GM18861 (cell line): ENCODE measurements around the gene A2ML1.
"Not testable (repeated sequence)": the region's sequence is repeated elsewhere in the genome, so short reads cannot be mapped to it uniquely, and the experiment has no call there.

ENCODE experiments used
- ATAC-seq: cut with Tn5 transposase; IDR thresholded peaks from one replicate; pipeline ENCODE4 v1.9.1; 2021; ENCODE audit not compliant: unreplicated experiment

A2ML1 gene

GRCh38 chr12:8904665-8905064, 82.2 kb downstream of the A2ML1 start:
- ATAC-seq, result no peak

- ATAC-seq, result no peak
Observed at GRCh38 chr12:8905546-8905945, 83.1 kb downstream of the A2ML1 start.

DNA sequence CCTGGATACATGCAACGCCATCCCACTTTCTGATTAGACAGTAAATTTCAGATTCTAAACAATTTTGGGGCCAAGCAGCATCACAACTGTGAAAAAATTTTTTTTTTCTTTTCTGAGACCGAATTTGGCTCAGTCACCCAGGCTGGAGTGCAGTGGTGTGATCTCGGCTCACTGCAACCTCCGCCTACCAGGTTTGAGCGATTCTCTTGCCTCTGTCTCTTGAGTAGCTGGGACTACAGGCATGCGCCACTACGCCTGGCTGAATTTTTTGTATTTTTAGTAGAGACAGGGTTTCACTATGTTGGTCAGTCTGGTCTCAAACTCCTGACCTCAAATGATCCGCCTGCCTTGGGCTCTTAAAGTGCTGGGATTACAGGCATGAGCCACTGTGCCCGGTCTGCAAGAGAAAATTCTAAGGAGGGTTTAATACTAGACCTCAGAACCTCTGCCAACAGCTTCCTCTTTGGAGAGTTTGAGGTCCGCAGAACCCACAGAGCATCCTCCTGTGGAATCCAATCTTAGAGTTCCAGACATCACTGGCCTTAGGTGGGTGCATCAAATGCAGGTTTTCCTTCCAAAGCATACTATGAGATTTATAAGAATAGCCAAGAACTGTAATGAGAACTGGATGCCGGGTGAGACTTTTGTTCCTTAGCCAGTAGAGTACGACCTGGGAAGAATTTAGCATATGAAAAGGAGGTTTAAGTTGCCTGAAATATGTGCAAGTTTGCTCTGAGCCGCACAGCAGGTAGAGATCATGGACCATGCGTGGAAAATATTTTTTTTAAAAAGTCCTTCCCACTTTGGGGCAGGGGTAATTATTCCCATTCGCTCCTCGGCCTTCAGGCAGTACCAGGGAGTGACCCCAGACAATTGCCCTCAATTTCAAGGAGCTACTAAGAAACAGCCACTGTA, 84.1 kb downstream of the A2ML1 start:
- ATAC-seq, result no peak

- ATAC-seq, result no peak
Observed at GRCh38 chr12:8907513-8907912, 85.1 kb downstream of the A2ML1 start.

DNA sequence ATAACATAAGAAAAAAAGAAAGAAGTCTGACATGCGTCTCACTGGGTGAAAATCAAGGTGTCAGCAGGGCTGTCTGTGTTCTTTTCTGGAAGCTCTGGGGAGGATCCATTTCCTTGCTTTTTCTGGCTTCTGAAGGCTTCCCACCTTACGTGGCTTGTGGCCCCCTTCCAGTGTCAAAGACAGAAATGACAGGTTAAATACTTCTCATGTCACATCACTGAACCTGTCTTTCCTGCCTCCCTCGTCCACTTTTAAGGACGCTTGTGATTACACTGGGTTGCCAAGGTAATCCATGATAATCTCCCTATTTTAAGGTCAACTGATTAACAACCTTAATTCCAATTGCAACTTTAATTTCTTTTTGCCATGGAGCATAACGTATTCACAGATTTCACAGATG, 87.3 kb downstream of the A2ML1 start:
- ATAC-seq, result no peak

GRCh38 chr12:8911606-8912268, 89.3 kb downstream of the A2ML1 start:
- ATAC-seq, result no peak

- no peak for ATAC-seq
Observed at GRCh38 chr12:8912914-8913313, 90.5 kb downstream of the A2ML1 start.

GRCh38 chr12:8913702-8914032, 91.2 kb downstream of the A2ML1 start:
- no peak for ATAC-seq

GRCh38 chr12:8914033-8914715, 91.8 kb downstream of the A2ML1 start, which contains the start of gene PHC1:
TSS of gene PHC1 (plus strand) at chr12:8914509. CDS start at chr12:8917678, 3,169 bp downstream.
- ATAC-seq, result peak; percentile 45

DNA sequence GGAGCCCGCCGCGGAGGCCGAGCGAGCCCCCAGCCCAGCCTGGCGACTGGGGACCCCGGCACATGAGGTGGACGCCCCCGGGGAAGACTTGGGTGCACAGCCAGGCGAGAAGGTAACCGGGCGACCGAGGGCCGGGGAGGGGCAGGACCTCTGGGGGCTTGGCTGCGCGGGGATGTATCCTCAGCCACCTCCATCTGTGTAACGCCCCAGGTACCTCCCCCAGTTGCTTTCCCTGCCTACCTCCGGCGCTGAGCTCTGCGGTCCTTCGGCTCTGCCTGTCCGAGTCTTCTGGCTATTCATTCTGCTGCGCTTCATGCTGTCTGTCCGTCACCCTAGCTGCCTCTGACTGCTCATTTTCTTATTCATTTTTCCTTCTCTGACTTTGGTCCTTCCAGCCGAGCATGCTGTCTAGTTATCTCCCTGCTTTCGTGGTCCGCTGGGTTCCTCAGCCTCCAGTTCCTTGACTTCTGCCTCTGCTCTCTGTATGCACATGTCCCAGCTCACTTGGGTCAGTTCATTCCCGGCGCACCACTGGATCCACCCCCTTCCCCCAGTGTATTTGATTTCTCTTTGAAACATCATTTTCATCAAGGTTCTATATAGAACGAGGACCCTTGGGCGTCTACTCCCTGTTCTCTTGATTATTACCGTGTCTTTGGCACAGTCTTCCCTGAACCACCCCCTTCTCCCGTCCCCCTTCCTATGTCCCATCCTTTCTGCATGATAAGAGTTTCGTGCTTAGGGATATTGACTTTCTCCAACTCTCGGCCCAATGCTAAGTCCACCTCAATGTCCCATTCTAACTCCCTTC, 92.5 kb downstream of the A2ML1 start:
- ATAC-seq, result peak; percentile 47

DNA sequence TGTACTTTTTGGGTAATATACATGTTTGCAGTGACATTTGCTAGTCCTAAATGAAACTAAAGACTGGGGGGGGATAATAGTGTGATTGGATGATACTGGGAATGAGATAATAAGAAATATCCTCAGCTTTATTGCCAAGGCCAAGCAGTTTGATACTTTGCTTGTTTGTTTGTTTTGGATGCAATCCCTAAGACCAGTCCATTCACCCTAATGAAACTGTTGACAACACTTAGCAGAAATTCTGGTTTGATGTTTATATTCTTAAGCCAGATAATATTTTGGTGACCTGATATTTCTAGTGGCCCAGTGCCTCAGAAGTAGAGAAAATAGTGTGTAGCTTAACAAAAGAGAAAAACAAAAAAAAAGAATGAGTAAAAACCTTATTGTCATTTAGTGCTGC, 93.7 kb downstream of the A2ML1 start:
- no peak for ATAC-seq

DNA sequence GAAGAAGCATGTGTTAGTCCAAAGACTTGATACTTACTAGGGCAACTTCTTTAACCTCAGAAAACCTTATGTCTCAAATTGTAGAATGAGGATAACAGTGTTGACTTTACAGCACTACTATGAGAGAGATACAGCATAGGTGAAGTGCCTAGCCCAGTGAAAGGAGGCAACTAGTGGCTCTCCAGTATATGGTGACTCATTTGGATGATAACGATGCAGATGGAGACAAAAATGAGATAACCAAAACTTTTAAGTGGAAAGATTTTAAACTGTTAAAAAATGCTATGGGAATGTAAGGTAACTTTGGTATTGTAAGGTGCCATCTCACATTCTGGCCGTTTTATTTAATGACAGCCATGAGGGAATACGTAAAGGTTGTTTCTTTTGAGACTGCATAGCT, 94.6 kb downstream of the A2ML1 start:
- ATAC-seq, result no peak

DNA sequence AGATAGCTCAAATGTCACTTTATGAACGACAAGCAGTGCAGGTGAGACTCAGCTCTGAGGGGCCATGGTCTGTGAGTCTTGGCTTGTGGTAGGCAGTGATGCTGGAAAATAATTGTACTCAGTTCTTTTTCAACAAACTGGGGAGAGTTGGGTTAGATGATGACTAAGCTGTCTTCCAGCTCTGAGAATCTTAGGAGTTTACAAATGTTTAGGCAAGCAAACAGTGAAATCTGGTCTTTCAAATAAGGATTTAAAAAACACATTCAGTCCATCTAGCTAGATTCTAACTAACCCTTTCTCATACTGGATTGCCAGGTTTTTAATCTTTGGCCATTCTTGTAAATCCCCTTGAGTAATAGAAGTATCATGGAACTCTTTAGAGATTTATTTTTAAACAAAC, 95.3 kb downstream of the A2ML1 start:
- no peak for ATAC-seq

DNA sequence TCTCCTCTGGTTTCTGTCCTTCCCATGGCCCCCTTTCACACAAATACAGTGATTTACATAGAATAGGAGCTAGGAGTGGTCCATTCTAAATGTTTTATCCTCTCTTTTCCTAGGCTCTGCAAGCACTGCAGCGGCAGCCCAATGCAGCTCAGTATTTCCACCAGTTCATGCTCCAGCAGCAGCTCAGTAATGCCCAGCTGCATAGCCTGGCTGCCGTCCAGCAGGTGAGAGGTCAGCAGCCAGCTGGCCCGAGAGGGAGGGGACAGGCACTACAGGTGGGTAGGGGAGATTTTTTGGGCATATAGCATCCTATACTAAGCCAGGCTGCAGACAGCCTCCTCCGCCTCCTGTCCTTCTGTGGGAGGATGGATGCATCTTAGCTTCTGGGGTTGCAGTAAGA, 97.2 kb downstream of the A2ML1 start:
- not testable (repeated sequence) for ATAC-seq

GRCh38 chr12:8922544-8922943, 100.1 kb downstream of the A2ML1 start:
- no peak for ATAC-seq
